Measurements from ENCODE around the gene PPM1E. TPM values are rescaled to one million over a fixed set of nuclear protein-coding genes. Genes with fewer than 3 reads are reported as not detected.

The PPM1E gene
- total RNA-seq, 2 experiments from 2014 or later = not detected

GRCh38 chr17:58818654-58819053 is 63.0 kb downstream of the PPM1E start:
- POLR2A ChIA-PET = no interaction called here
- no peak overlapping the region for H3K27ac Mint-ChIP-seq
- Histone ChIP-seq H3K4me3 (ENCODE audit: low read length) (no peak overlapping the region), H3K4me1 (ENCODE audit: insufficient read depth, low read length) (no peaks in the 10 kb centered on the region), H3K36me3 (ENCODE audit: insufficient read depth, low read length) (no peaks in the 10 kb centered on the region), H3K27me3 (ENCODE audit: control insufficient read depth in 1 of 2, insufficient read depth in 2 of 2, low read length in 2 of 2) (peaks cover 0 to 4% of the 10 kb centered on the region in 2 experiments), H3K27ac (ENCODE audit: low read depth in 1 of 2, low read length in 2 of 2) (no peak overlapping the region), H3K9me3 (ENCODE audit: control insufficient read depth in 1 of 2, insufficient read depth in 1 of 2, low read length in 2 of 2) (no peaks in the 10 kb centered on the region)
- no peaks in the 10 kb centered on the region for H3K4me1 Mint-ChIP-seq (ENCODE audit: low read depth)
- no peaks in the 10 kb centered on the region for H3K9me3 Mint-ChIP-seq
- intact Hi-C loops (cut with DNase I, micrococcal nuclease) = no loop called here
- H3K36me3 Mint-ChIP-seq (ENCODE audit: low read depth) = no peaks in the 10 kb centered on the region
- ATAC-seq (ENCODE audit: poor library complexity) = no peak
- TF ChIP-seq CTCF (IDR thresholded peaks at IDR 0.05) = no peak
- CTCF ChIA-PET = no interaction called here
- H3K4me3 Mint-ChIP-seq = no peak overlapping the region
- H3K27me3 Mint-ChIP-seq = peaks cover 10% of the 10 kb centered on the region
- DNase-seq = no peak

- intact Hi-C loops (cut with DNase I, micrococcal nuclease) = no loop called here
- Histone ChIP-seq H3K9me3 (ENCODE audit: control insufficient read depth in 1 of 2, insufficient read depth in 1 of 2, low read length in 2 of 2) (no peaks in the 10 kb centered on the region), H3K36me3 (ENCODE audit: insufficient read depth, low read length) (no peaks in the 10 kb centered on the region), H3K27ac (ENCODE audit: low read depth in 1 of 2, low read length in 2 of 2) (no peak overlapping the region), H3K27me3 (ENCODE audit: control insufficient read depth in 1 of 2, insufficient read depth in 2 of 2, low read length in 2 of 2) (peaks cover 0 to 4% of the 10 kb centered on the region in 2 experiments), H3K4me3 (ENCODE audit: low read length) (no peak overlapping the region), H3K4me1 (ENCODE audit: insufficient read depth, low read length) (no peaks in the 10 kb centered on the region)
- ATAC-seq (ENCODE audit: poor library complexity) (no peak), DNase-seq (no peak)
- no peak for TF ChIP-seq CTCF (IDR thresholded peaks at IDR 0.05)
- no peaks in the 10 kb centered on the region for H3K4me1 Mint-ChIP-seq (ENCODE audit: low read depth)
- CTCF ChIA-PET = no interaction called here
- H3K27ac Mint-ChIP-seq = no peak overlapping the region
- no peaks in the 10 kb centered on the region for H3K36me3 Mint-ChIP-seq (ENCODE audit: low read depth)
- peaks cover 10% of the 10 kb centered on the region for H3K27me3 Mint-ChIP-seq
- POLR2A ChIA-PET = no interaction called here
- no peak overlapping the region for H3K4me3 Mint-ChIP-seq
- no peaks in the 10 kb centered on the region for H3K9me3 Mint-ChIP-seq
Measured at GRCh38 chr17:58822148-58823050, 66.7 kb downstream of the PPM1E start.

- POLR2A ChIA-PET = no interaction called here
- no peak for TF ChIP-seq CTCF (IDR thresholded peaks at IDR 0.05)
- Mint-ChIP-seq H3K9me3 (no peaks in the 10 kb centered on the region), H3K36me3 (ENCODE audit: low read depth) (no peaks in the 10 kb centered on the region), H3K4me3 (no peak overlapping the region), H3K4me1 (ENCODE audit: low read depth) (no peaks in the 10 kb centered on the region), H3K27ac (no peak overlapping the region), H3K27me3 (peaks cover 10% of the 10 kb centered on the region)
- intact Hi-C loops (cut with DNase I, micrococcal nuclease) = no loop called here
- Histone ChIP-seq H3K4me3 (ENCODE audit: low read length) (no peak overlapping the region), H3K27ac (ENCODE audit: low read depth in 1 of 2, low read length in 2 of 2) (no peak overlapping the region), H3K27me3 (ENCODE audit: control insufficient read depth in 1 of 2, insufficient read depth in 2 of 2, low read length in 2 of 2) (peaks cover 0 to 4% of the 10 kb centered on the region in 2 experiments), H3K36me3 (ENCODE audit: insufficient read depth, low read length) (no peaks in the 10 kb centered on the region), H3K4me1 (ENCODE audit: insufficient read depth, low read length) (no peaks in the 10 kb centered on the region), H3K9me3 (ENCODE audit: control insufficient read depth in 1 of 2, insufficient read depth in 1 of 2, low read length in 2 of 2) (no peaks in the 10 kb centered on the region)
- CTCF ChIA-PET = no interaction called here
- no peak for ATAC-seq (ENCODE audit: poor library complexity)
- no peak for DNase-seq
Measured at GRCh38 chr17:58823051-58823525, 67.4 kb downstream of the PPM1E start.

All from CD4-positive, alpha-beta T cell (primary cell).